Endothelial cell of umbilical vein (primary cell): ENCODE measurements around the gene RASSF9. TPM values are rescaled to one million over a fixed set of nuclear protein-coding genes. Genes with fewer than 3 reads are reported as not detected.

Experiments used
- BruUV-seq: library from RNA; stranded (reverse); fragments of 400-500 nt; replicated peaks from 2 replicates; lab custom pipeline; 2021; lab: Mats Ljungman, UMichigan
- CTCF ChIA-PET: fragments of 300-600, 350-600 bp; sonication (Branson Sonifier 250); formaldehyde crosslinking; loops from one replicate; lab custom pipeline; 2021; ENCODE audit warnings: antibody characterized with exemption, inconsistent platforms; lab: Charles Lee
- POLR2A ChIA-PET: fragments of 300-600, 350-600 bp; sonication (Branson Sonifier 250); formaldehyde crosslinking; loops from one replicate; lab custom pipeline; 2021; ENCODE audit warnings: antibody characterized with exemption, inconsistent platforms; lab: Charles Lee
- DNase-seq: peaks from one replicate; pipeline ENCODE4 v3.0.0-alpha.2; 2011; ENCODE audit warnings: low read depth, low spot score
- FAIRE-seq: peaks from 2 replicates; lab custom pipeline; 2011; peaks lifted over from hg19 to GRCh38; lab: Jason Lieb, UNC
- H2AFZ ChIP-seq: 2 replicates; pipeline ENCODE4 v1.6.0; 2012; ENCODE audit warnings: low read depth, low read length, control low read depth, inconsistent platforms
- H3K27ac ChIP-seq: 2 replicates; pipeline ENCODE4 v1.5.1; 2011; ENCODE audit warnings: low read depth, mild to moderate bottlenecking, control low read depth, low read length, moderate library complexity; ENCODE audit not compliant: insufficient read depth
- H3K27me3 ChIP-seq, 2 experiments: 2 replicates each; pipeline versions ENCODE4 v1.6.0 to v1.6.1; 2011; ENCODE audit warnings: low read length in 2 of 2, mixed read lengths in 1 of 2; ENCODE audit not compliant: control insufficient read depth in 2 of 2, insufficient read depth in 2 of 2
- H3K36me3 ChIP-seq, 2 experiments: 2 replicates in 1 of 2; 3 replicates in 1 of 2; pipeline ENCODE4 v1.5.1; 2011; ENCODE audit warnings: low read length in 2 of 2, mild to moderate bottlenecking in 1 of 2, moderate library complexity in 1 of 2; ENCODE audit not compliant: control insufficient read depth in 2 of 2, insufficient read depth in 2 of 2; ENCODE audit errors: extremely low read depth in 1 of 2
- H3K4me1 ChIP-seq: 3 replicates; pipeline ENCODE4 v1.5.1; 2011; ENCODE audit warnings: mild to moderate bottlenecking, low read length; ENCODE audit not compliant: control insufficient read depth, insufficient read depth; ENCODE audit errors: extremely low read depth
- H3K4me2 ChIP-seq: 2 replicates; pipeline ENCODE4 v1.6.1; 2011; ENCODE audit warnings: low read length, control low read depth, mixed read lengths; ENCODE audit not compliant: insufficient read depth
- H3K4me3 ChIP-seq, 3 experiments: fragments of 200-600 bp in 1 of 3; sonication (generic), shearing (Covaris generic) in 1 of 3; replicated peaks in 1 of 3; 2 replicates each; pipeline ENCODE4 v1.5.1; 2011 to 2016; ENCODE audit warnings: control low read depth in 3 of 3, low read length in 3 of 3, mild to moderate bottlenecking in 2 of 3, inconsistent platforms in 1 of 3, low read depth in 1 of 3, moderate library complexity in 1 of 3; ENCODE audit not compliant: insufficient read depth in 1 of 3
- H3K79me2 ChIP-seq: 2 replicates; pipeline ENCODE4 v1.6.0; 2012; ENCODE audit warnings: low read length, inconsistent platforms; ENCODE audit not compliant: control insufficient read depth, insufficient read depth
- H3K9ac ChIP-seq: replicated peaks from 2 replicates; pipeline ENCODE3; 2011; ENCODE audit warnings: low read length, control low read depth; ENCODE audit not compliant: insufficient read depth; ENCODE audit errors: extremely low read depth
- H3K9me1 ChIP-seq: replicated peaks from 3 replicates; pipeline ENCODE4 v1.6.0; 2011; ENCODE audit warnings: mild to moderate bottlenecking, low read length; ENCODE audit not compliant: control insufficient read depth, insufficient read depth; ENCODE audit errors: extremely low read depth
- H3K9me3 ChIP-seq: replicated peaks from 2 replicates; pipeline ENCODE4 v1.5.1; 2012; ENCODE audit warnings: low read length, inconsistent platforms; ENCODE audit not compliant: control insufficient read depth, insufficient read depth
- H4K20me1 ChIP-seq: replicated peaks from 2 replicates; pipeline ENCODE3; 2011; ENCODE audit warnings: mild to moderate bottlenecking, low read length; ENCODE audit not compliant: control insufficient read depth, insufficient read depth; ENCODE audit errors: extremely low read depth
- CTCF ChIP-seq, 2 donors: IDR thresholded peaks; 1 replicate in 1 of 2; 2 replicates in 1 of 2; pipeline ENCODE4 v1.5.1; 2011; ENCODE audit warnings: low read length in 2 of 2, mild to moderate bottlenecking in 2 of 2, moderate library complexity in 2 of 2, control low read depth in 1 of 2, inconsistent platforms in 1 of 2, low read depth in 1 of 2; ENCODE audit not compliant: insufficient read depth in 1 of 2; ENCODE audit errors: extremely low read depth in 1 of 2
- EZH2 ChIP-seq: IDR thresholded peaks from 2 replicates; pipeline ENCODE4 v1.6.1; 2012; ENCODE audit warnings: borderline replicate concordance, low read depth, mild to moderate bottlenecking, moderate library complexity, low read length, inconsistent platforms; ENCODE audit not compliant: severe bottlenecking
- FOS ChIP-seq: IDR thresholded peaks from 2 replicates; pipeline ENCODE4 v1.6.1; 2011; ENCODE audit warnings: mild to moderate bottlenecking, low read length, moderate library complexity, borderline replicate concordance; ENCODE audit not compliant: insufficient read depth
- GATA2 ChIP-seq: IDR thresholded peaks from 2 replicates; pipeline ENCODE4 v1.7.0; 2011; ENCODE audit warnings: low read depth, mild to moderate bottlenecking, moderate library complexity, mixed read lengths, low read length; ENCODE audit not compliant: insufficient read length, insufficient read depth
- JUN ChIP-seq: IDR thresholded peaks from 2 replicates; pipeline ENCODE4 v1.6.1; 2011; ENCODE audit warnings: borderline replicate concordance, low read depth; ENCODE audit not compliant: insufficient read length, insufficient read depth
- MAX ChIP-seq: IDR thresholded peaks from 2 replicates; pipeline ENCODE4 v1.6.1; 2011; ENCODE audit not compliant: insufficient read depth, insufficient read length
- MYC ChIP-seq: IDR thresholded peaks from one replicate; pipeline ENCODE4 v1.6.1; 2011; ENCODE audit warnings: mild to moderate bottlenecking, low read depth, low read length
- POLR2A ChIP-seq: IDR thresholded peaks from 2 replicates; pipeline ENCODE4 v1.6.1; 2012; ENCODE audit warnings: low read depth, mild to moderate bottlenecking, control low read depth, low read length
- POLR2AphosphoS5 ChIP-seq: IDR thresholded peaks from 2 replicates; pipeline ENCODE4 v1.6.1; 2012; ENCODE audit warnings: low read depth, mild to moderate bottlenecking, control low read depth, low read length, moderate library complexity; ENCODE audit not compliant: insufficient read depth
- dilution Hi-C: fragments of 300-500 bp; cut with MboI; formaldehyde crosslinking; loops from one replicate; pipeline ENCODE4 v1.15.0; 2019; ENCODE audit warnings: low sequenced_read_pairs; ENCODE audit not compliant: extremely low pct_ligation_motif_present
- intact Hi-C: fragments of 100-400 bp; cut with micrococcal nuclease; formaldehyde crosslinking; loops from one replicate; pipeline ENCODE4 v1.10.0; 2022
- polyA plus RNA-seq, 4 experiments: library from polyadenylated mRNA; depleted of rRNA in 3 of 4; stranded (reverse) in 3 of 4; unstranded in 1 of 4; fragments of >200 nt; gene quantifications; 2 replicates each; pipeline versions ENCODE4 v1.2.1 to v1.2.3, GENCODE V29; 2011 to 2012; ENCODE audit warnings: missing spikeins in 1 of 4
- total RNA-seq: library from RNA; stranded (reverse); gene quantifications from 2 replicates; pipeline ENCODE4 v1.2.3, GENCODE V29; 2021

The RASSF9 gene
- total and polyA plus RNA-seq, 2 donors (not counting 3 experiments of a cell fraction or from before 2014, with no cell fraction given), result 2.1 to 2.3 TPM

DNA sequence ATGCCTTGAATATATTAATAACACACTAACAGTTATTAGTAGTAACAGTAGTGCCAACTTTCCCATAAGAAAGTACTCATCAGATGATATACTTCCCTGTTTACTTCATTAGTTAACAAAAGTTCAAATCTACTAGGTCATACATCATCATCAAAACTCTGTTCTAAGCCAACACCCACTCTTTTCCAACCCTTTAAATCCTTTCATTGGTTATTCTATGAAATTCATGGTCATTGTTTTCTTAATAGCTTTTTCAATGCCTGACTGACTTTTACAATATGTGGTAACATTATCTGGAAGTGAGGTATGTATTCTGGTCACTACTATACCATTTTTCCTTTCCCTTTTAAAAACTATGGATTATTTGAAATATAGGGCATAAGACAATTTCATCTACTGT, 47.6 kb upstream of the RASSF9 start:
- CTCF ChIA-PET, result interaction anchor here (1.9 to 2.8 kb wide), 3 partner anchors 12 to 308 kb away, joined by 5 to 15 read pairs (median 10); no protein-coding TSS in a partner anchor
- no TSS peak for BruUV-seq

DNA sequence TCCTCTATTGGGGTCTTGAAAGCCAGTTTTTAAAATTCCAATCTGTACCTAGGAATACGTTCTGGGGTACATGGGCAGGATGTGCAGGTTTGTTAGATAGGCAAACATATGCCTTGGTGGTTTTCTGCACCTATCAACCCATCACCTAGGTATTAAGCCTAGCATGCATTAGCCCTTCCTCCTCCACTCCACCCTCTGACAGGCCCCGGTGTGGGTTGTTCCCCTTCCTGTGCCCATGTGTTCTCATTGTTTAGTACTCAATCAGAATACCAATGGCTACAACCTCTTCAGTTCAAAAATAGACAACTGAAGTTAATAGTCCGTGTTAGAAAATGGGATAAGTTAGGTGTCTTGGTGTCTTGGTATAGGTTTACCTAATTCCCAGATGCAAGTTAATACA, 41.2 kb upstream of the RASSF9 start:
- no peak for FAIRE-seq
- dilution Hi-C loops, result no loop called here
- no peak overlapping the region for H3K27ac ChIP-seq
- no peaks in the 10 kb centered on the region for H3K4me1 ChIP-seq
- H3K79me2 ChIP-seq, result no peaks in the 10 kb centered on the region
- H2AFZ ChIP-seq, result no peak overlapping the region
- H3K9ac ChIP-seq, result no peak overlapping the region
- H3K4me3 ChIP-seq, result no peak overlapping the region
- intact Hi-C loops, result no loop called here
- no peaks in the 10 kb centered on the region for H3K36me3 ChIP-seq
- POLR2A ChIA-PET, result no interaction called here
- no peak for TF ChIP-seq EZH2
- no peak for TF ChIP-seq POLR2AphosphoS5
- TF ChIP-seq CTCF (IDR thresholded peaks at IDR 0.05; ENCODE audit: extremely low read depth in 1 of 2, insufficient read depth in 1 of 2, low read depth in 1 of 2, low read length in 2 of 2), result no peak
- TF ChIP-seq GATA2, result no peak
- TF ChIP-seq POLR2A, result no peak
- TF ChIP-seq FOS, result no peak
- no peak for TF ChIP-seq MYC
- TF ChIP-seq JUN, result no peak
- no peak for TF ChIP-seq MAX
- no TSS peak for BruUV-seq
- no peaks in the 10 kb centered on the region for H4K20me1 ChIP-seq
- H3K9me1 ChIP-seq, result no peaks in the 10 kb centered on the region
- CTCF ChIA-PET, result interaction anchor here (2.1 to 2.4 kb wide), 2 partner anchors 10 to 409 kb away, joined by 9 to 10 read pairs; no protein-coding TSS in a partner anchor
- H3K27me3 ChIP-seq, result no peaks in the 10 kb centered on the region
- no peak overlapping the region for H3K4me2 ChIP-seq
- no peaks in the 10 kb centered on the region for H3K9me3 ChIP-seq
- DNase-seq, result no peak

More for the DNA sequence above, 47.6 kb upstream of the RASSF9 start:
- TF ChIP-seq GATA2 (no peak), POLR2AphosphoS5 (no peak)
- DNase-seq (no peak), FAIRE-seq (no peak)
- Histone ChIP-seq H3K36me3 (no peaks in the 10 kb centered on the region), H3K4me2 (no peak overlapping the region), H3K4me3 (no peak overlapping the region), H3K27me3 (no peaks in the 10 kb centered on the region), H4K20me1 (no peaks in the 10 kb centered on the region), H3K9ac (no peak overlapping the region), H2AFZ (no peak overlapping the region), H3K4me1 (no peaks in the 10 kb centered on the region), H3K79me2 (no peaks in the 10 kb centered on the region), H3K9me1 (no peaks in the 10 kb centered on the region), H3K9me3 (no peaks in the 10 kb centered on the region), H3K27ac (no peak overlapping the region)
- intact Hi-C loops (no loop called here), dilution Hi-C loops (no loop called here)
- POLR2A ChIA-PET, result no interaction called here
